GM12878 (cell line): Measurements from ENCODE around the gene CNST. TPM values are rescaled to one million over a fixed set of nuclear protein-coding genes. Genes with fewer than 3 reads are reported as not detected.
A peak's percentile ranks its signal among the peaks of the same experiment; 100 is the strongest.

Experiments used
- ATAC-seq: fragments of 200-7000 bp; cut with Tn5 transposase; 3 replicates; pipeline ENCODE4 v1.9.1; 2020; ENCODE audit warnings: mild to moderate bottlenecking, moderate library complexity
- BruUV-seq: library from RNA; stranded (reverse); fragments of 400-500 nt; replicated peaks from 2 replicates; lab custom pipeline; 2021; lab: Mats Ljungman, UMichigan
- CTCF ChIA-PET: fragments of 300-600 bp; sonication (Branson Sonifier 250); formaldehyde crosslinking; extraction: SDS; loops from one replicate; lab custom pipeline; 2021; ENCODE audit warnings: inconsistent platforms; lab: Yijun Ruan, JAX
- POLR2A ChIA-PET: fragments of 350-600 bp; formaldehyde crosslinking; extraction: SDS; loops from one replicate; lab custom pipeline; 2021; ENCODE audit warnings: inconsistent platforms; lab: Charles Lee
- RAD21 ChIA-PET: fragments of 300-600 bp; sonication (Branson Sonifier 250); formaldehyde crosslinking; loops from one replicate; lab custom pipeline; 2023; ENCODE audit warnings: antibody characterized with exemption; ENCODE audit not compliant: unreplicated experiment; lab: Charles Lee
- SMC1A ChIA-PET: fragments of 300-600 bp; sonication (Branson Sonifier 250); formaldehyde crosslinking; loops from one replicate; lab custom pipeline; 2023; ENCODE audit not compliant: unreplicated experiment, uncharacterized antibody; lab: Charles Lee
- DNase-seq: peaks from one replicate; pipeline ENCODE4 v3.0.0-alpha.2; 2011; ENCODE audit warnings: low read depth, low spot score
- FAIRE-seq: peaks from 3 replicates; lab custom pipeline; 2011; peaks lifted over from hg19 to GRCh38; lab: Jason Lieb, UNC
- H2AFZ ChIP-seq: 2 replicates; pipeline ENCODE4 v1.6.0; 2011; ENCODE audit warnings: low read depth, low read length, control low read depth; ENCODE audit not compliant: control insufficient read depth
- H3K27ac ChIP-seq: 2 replicates; pipeline ENCODE4 v1.5.1; 2011; ENCODE audit warnings: control low read depth; ENCODE audit not compliant: control insufficient read depth, insufficient read depth
- H3K27me3 ChIP-seq, 2 experiments: replicated peaks in 1 of 2; 2 replicates each; pipeline versions ENCODE4 v1.6.0 to v1.6.1; 2011; ENCODE audit warnings: low read length in 1 of 2; ENCODE audit not compliant: control insufficient read depth in 2 of 2, insufficient read depth in 2 of 2
- H3K36me3 ChIP-seq, 2 experiments: 2 replicates each; pipeline ENCODE4 v1.5.1; 2011; ENCODE audit warnings: low read length in 1 of 2; ENCODE audit not compliant: control insufficient read depth in 2 of 2, insufficient read depth in 2 of 2
- H3K4me1 ChIP-seq: 2 replicates; pipeline ENCODE4 v1.6.1; 2011; ENCODE audit warnings: mild to moderate bottlenecking, low read length, moderate library complexity, mixed read lengths; ENCODE audit not compliant: control insufficient read depth, insufficient read depth
- H3K4me2 ChIP-seq: 2 replicates; pipeline ENCODE4 v1.6.0; 2011; ENCODE audit warnings: control low read depth; ENCODE audit not compliant: control insufficient read depth, insufficient read depth
- H3K4me3 ChIP-seq: fragments of 200-600 bp; sonication (generic); 2 replicates; pipeline ENCODE4 v1.5.1; 2016
- H3K79me2 ChIP-seq: 2 replicates; pipeline ENCODE4 v1.6.0; 2011; ENCODE audit warnings: low read length; ENCODE audit not compliant: control insufficient read depth, insufficient read depth
- H3K9ac ChIP-seq: 2 replicates; pipeline ENCODE4 v1.8.0; 2011; ENCODE audit warnings: low read length, control low read depth, mixed read lengths; ENCODE audit not compliant: control insufficient read depth, insufficient read depth
- H3K9me3 ChIP-seq: replicated peaks from 3 replicates; pipeline ENCODE4 v1.5.1; 2011; ENCODE audit warnings: mild to moderate bottlenecking, low read length; ENCODE audit not compliant: control insufficient read depth, insufficient read depth
- H4K20me1 ChIP-seq: 2 replicates; pipeline ENCODE4 v1.6.0; 2011; ENCODE audit not compliant: control insufficient read depth, insufficient read depth
- ATF7 ChIP-seq: fragments of 450-650 bp; IDR thresholded peaks from 2 replicates; pipeline ENCODE4 v1.6.1; 2016; ENCODE audit warnings: low read depth, mild to moderate bottlenecking
- CREM ChIP-seq: IDR thresholded peaks from 2 replicates; pipeline ENCODE4 v1.6.1; 2014; ENCODE audit warnings: antibody characterized with exemption, low read depth
- E2F8 ChIP-seq: fragments of 450-650 bp; IDR thresholded peaks from 2 replicates; pipeline ENCODE4 v1.6.1; 2018; ENCODE audit warnings: mild to moderate bottlenecking, low read depth, moderate library complexity; ENCODE audit not compliant: partially characterized antibody
- GATAD2B ChIP-seq: fragments of 450-650 bp; conservative IDR thresholded peaks from 2 replicates; pipeline ENCODE4 v1.6.1; 2017; ENCODE audit warnings: low read depth, mild to moderate bottlenecking, moderate library complexity
- MLLT1 ChIP-seq: fragments of 450-650 bp; IDR thresholded peaks from 2 replicates; pipeline ENCODE4 v1.6.1; 2016; ENCODE audit warnings: mild to moderate bottlenecking
- MTA2 ChIP-seq: fragments of 450-650 bp; IDR thresholded peaks from 2 replicates; pipeline ENCODE4 v1.6.1; 2016; ENCODE audit warnings: low read depth, mild to moderate bottlenecking, moderate library complexity
- NFYB ChIP-seq: IDR thresholded peaks from 2 replicates; pipeline ENCODE4 v1.6.1; 2011; ENCODE audit warnings: low read depth, mild to moderate bottlenecking, low read length, improper control_type of control experiment, moderate library complexity; ENCODE audit not compliant: insufficient read depth
- PKNOX1 ChIP-seq: fragments of 450-650 bp; IDR thresholded peaks from 2 replicates; pipeline ENCODE4 v1.6.1; 2016; ENCODE audit warnings: mild to moderate bottlenecking
- POLR2AphosphoS2 ChIP-seq: IDR thresholded peaks from 2 replicates; pipeline ENCODE4 v1.6.1; 2011; ENCODE audit warnings: low read depth, mild to moderate bottlenecking, low read length, improper control_type of control experiment, moderate library complexity
- RAD21 ChIP-seq: IDR thresholded peaks from 2 replicates; pipeline ENCODE4 v1.6.1; 2011; ENCODE audit warnings: mild to moderate bottlenecking, low read depth, low read length, moderate library complexity; ENCODE audit not compliant: insufficient read depth
- RAD51 ChIP-seq: fragments of 450-650 bp; IDR thresholded peaks from 2 replicates; pipeline ENCODE4 v1.6.1; 2016; ENCODE audit warnings: moderate library complexity, mild to moderate bottlenecking, inconsistent platforms
- RUNX3 ChIP-seq: IDR thresholded peaks from 2 replicates; pipeline ENCODE4 v1.6.1; 2012; ENCODE audit warnings: low read length, inconsistent platforms
- SREBF1 ChIP-seq: IDR thresholded peaks from 2 replicates; pipeline ENCODE4 v1.6.1; 2012; ENCODE audit warnings: mild to moderate bottlenecking, low read length
- TCF3 ChIP-seq: IDR thresholded peaks from 2 replicates; pipeline ENCODE4 v1.6.1; 2012; ENCODE audit warnings: low read depth, mild to moderate bottlenecking, low read length, borderline replicate concordance; ENCODE audit not compliant: insufficient read depth
- WGBS: methylation state at CpG from one replicate; pipeline ENCODE4 v1.1.6; 2016; ENCODE audit warnings: low lambda C conversion rate; ENCODE audit not compliant: insufficient replicate concordance, insufficient coverage; ENCODE audit errors: missing lambda C conversion rate; 5-methylcytosine and 5-hydroxymethylcytosine counted together
- in situ Hi-C: fragments of 300-500 bp; cut with MboI; formaldehyde crosslinking; loops from 9 replicates; pipeline ENCODE4 v1.14.3; 2018; ENCODE audit warnings: mixed read lengths
- intact Hi-C: fragments of 100-400 bp; cut with micrococcal nuclease; formaldehyde crosslinking; loops from one replicate; pipeline ENCODE4 v1.14.2; 2022; ENCODE audit not compliant: unreplicated experiment
- polyA plus RNA-seq, 11 experiments: library from polyadenylated mRNA; depleted of rRNA in 4 of 11; unstranded in 6 of 11; stranded (reverse) in 5 of 11; fragments of >200 nt; fragmentation: Nextera tagmentation in 4 of 11; fragmentation: Illumina TruSeq in 1 of 11; extraction: Ambion mirVana in 4 of 11; extraction: Trizol in 1 of 11; gene quantifications; 1 replicate in 1 of 11; 2 replicates in 10 of 11; pipeline versions ENCODE4 v1.2.1 to v1.2.3, GENCODE V29; 2011 to 2016; ENCODE audit warnings: inconsistent platforms in 2 of 11, missing spikeins in 2 of 11, low read depth in 1 of 11
- total RNA-seq, 4 experiments: library from RNA; depleted of rRNA in 3 of 4; stranded (reverse); fragments of >200 nt in 3 of 4; fragmentation: Illumina TruSeq in 1 of 4; extraction: Trizol in 1 of 4; gene quantifications; 2 replicates each; pipeline versions ENCODE4 v1.2.1 to v1.2.3, GENCODE V29; 2013 to 2021

The CNST gene
- total and polyA plus RNA-seq, 10 of the 15 experiments (the other 5 are each of a cell fraction or from before 2014, with no cell fraction given): 4.8 to 16.2 (median 12.3) TPM

GRCh38 chr1:246566813-246567645 is 773 bp downstream of the CNST start:
- intact Hi-C loops: loop anchor here (1.0 to 5.0 kb wide), 3 partner anchors 24 to 130 kb away; partner anchors contain the start of gene SMYD3
- peak; percentile 41 for ATAC-seq
- H3K27me3 ChIP-seq: no peaks in the 10 kb centered on the region
- peak; percentile 61 for FAIRE-seq
- H3K9ac ChIP-seq: peak overlapping the region; percentile 87
- BruUV-seq: no TSS peak
- peaks cover 17% of the 10 kb centered on the region for H3K4me1 ChIP-seq
- POLR2A ChIA-PET: interaction anchor here (0.6 to 2.5 kb wide), 4 partner anchors 12 to 185 kb away, joined by 4 to 7 read pairs (median 6); partner anchors contain the start of gene SMYD3
- CTCF ChIA-PET: interaction anchor here (0.6 to 2.7 kb wide), 6 partner anchors 19 to 609 kb away, joined by 3 to 16 read pairs (median 4); no protein-coding TSS in a partner anchor
- H3K79me2 ChIP-seq: peaks cover 81% of the 10 kb centered on the region
- in situ Hi-C loops: no loop called here
- RAD21 ChIA-PET: interaction anchor here (0.9 to 2.1 kb wide), 6 partner anchors 12 to 93 kb away, joined by 4 to 7 read pairs (median 6); no protein-coding TSS in a partner anchor
- H3K9me3 ChIP-seq: no peaks in the 10 kb centered on the region; the same call in 2 of the 3 replicates
- peak overlapping the region; percentile 90 for H2AFZ ChIP-seq
- under 1% methylated on average over 25 of the region's 25 CpGs for WGBS
- peak overlapping the region; percentile 87 for H3K27ac ChIP-seq
- SMC1A ChIA-PET: interaction anchor here (0.6 to 2.7 kb wide), 10 partner anchors 9 to 595 kb away, joined by 3 to 17 read pairs (median 4); no protein-coding TSS in a partner anchor
- H3K4me3 ChIP-seq: peak overlapping the region; percentile 84
- no peaks in the 10 kb centered on the region; a peak in 1 of 4 replicates for H3K36me3 ChIP-seq
- H4K20me1 ChIP-seq: no peaks in the 10 kb centered on the region
- peak overlapping the region; percentile 30 for H3K4me2 ChIP-seq
- no peak for DNase-seq
- TF ChIP-seq PKNOX1: no peak
- no peak for TF ChIP-seq E2F8
- TF ChIP-seq ATF7: 0 out of 2 replicates have a peak, but pooled peaks have one; percentile 14
- 0 out of 2 replicates have a peak, but pooled peaks have one; percentile 43 for TF ChIP-seq MLLT1
- TF ChIP-seq POLR2AphosphoS2: no peak
- no peak for TF ChIP-seq CREM
- TF ChIP-seq NFYB: 0 out of 2 replicates have a peak, but pooled peaks have one; percentile 21
- 0 out of 2 replicates have a peak, but pooled peaks have one; percentile 12 for TF ChIP-seq GATAD2B
- no peak for TF ChIP-seq RAD51
- TF ChIP-seq RAD21: peak; percentile 2; the same call in 1 of the 2 replicates
- no peak for TF ChIP-seq SREBF1
- no peak for TF ChIP-seq TCF3
- peak; percentile 22; the same call in 1 of the 2 replicates for TF ChIP-seq MTA2
- 0 out of 2 replicates have a peak, but pooled peaks have one; percentile 19 for TF ChIP-seq RUNX3
